Hepatocyte (in vitro differentiated cells): Measurements from ENCODE around the gene RCAN2. TPM values are rescaled to one million over a fixed set of nuclear protein-coding genes. Genes with fewer than 3 reads are reported as not detected.

Experiments used
- DNase-seq: peaks from one replicate; pipeline ENCODE4 v3.0.0-alpha.2; 2016; ENCODE audit warnings: low spot score
- H2AFZ ChIP-seq: fragments of 200-600 bp; sonication (generic); 2 replicates; pipeline ENCODE4 v1.6.0; 2016; ENCODE audit warnings: antibody characterized with exemption, mild to moderate bottlenecking
- H3K27ac ChIP-seq: fragments of 200-600 bp; sonication (generic); 2 replicates; pipeline ENCODE4 v1.5.1; 2016; ENCODE audit warnings: mild to moderate bottlenecking
- H3K27me3 ChIP-seq: fragments of 200-600 bp; sonication (generic); 2 replicates; pipeline ENCODE4 v1.6.1; 2016
- H3K36me3 ChIP-seq: fragments of 200-600 bp; sonication (generic); replicated peaks from 2 replicates; pipeline ENCODE4 v1.5.1; 2016; ENCODE audit warnings: low read depth; ENCODE audit not compliant: insufficient read depth
- H3K4me1 ChIP-seq: fragments of 200-600 bp; sonication (generic); 2 replicates; pipeline ENCODE4 v1.5.1; 2016; ENCODE audit warnings: mild to moderate bottlenecking, moderate library complexity; ENCODE audit not compliant: insufficient read depth
- H3K4me2 ChIP-seq: fragments of 200-600 bp; sonication (generic); 2 replicates; pipeline ENCODE4 v1.6.0; 2016
- H3K4me3 ChIP-seq: fragments of 200-600 bp; sonication (generic); 2 replicates; pipeline ENCODE4 v1.5.1; 2016; ENCODE audit warnings: mild to moderate bottlenecking
- H3K79me2 ChIP-seq: fragments of 200-600 bp; sonication (generic); 2 replicates; pipeline ENCODE4 v1.6.0; 2017; ENCODE audit warnings: mild to moderate bottlenecking
- H3K9me2 ChIP-seq: fragments of 200-600 bp; sonication (generic); replicated peaks from 2 replicates; pipeline ENCODE4 v1.6.0; 2017; ENCODE audit warnings: mild to moderate bottlenecking; ENCODE audit not compliant: insufficient read depth
- H3K9me3 ChIP-seq: fragments of 200-600 bp; sonication (generic); 2 replicates; pipeline ENCODE4 v1.5.1; 2016; ENCODE audit warnings: low read depth, mild to moderate bottlenecking
- H4K20me1 ChIP-seq: fragments of 200-600 bp; sonication (generic); 2 replicates; pipeline ENCODE4 v1.6.0; 2016; ENCODE audit warnings: mild to moderate bottlenecking; ENCODE audit not compliant: insufficient read depth, poor library complexity, severe bottlenecking
- EZH2 ChIP-seq: fragments of 200-600 bp; sonication (generic); IDR thresholded peaks from 2 replicates; pipeline ENCODE4 v1.6.1; 2016; ENCODE audit warnings: antibody characterized with exemption, mild to moderate bottlenecking, borderline replicate concordance
- EZH2phosphoT487 ChIP-seq: fragments of 200-600 bp; sonication (generic); IDR thresholded peaks from one replicate; pipeline ENCODE4 v1.6.1; 2018; ENCODE audit warnings: antibody characterized with exemption, mild to moderate bottlenecking, low read depth, moderate library complexity; ENCODE audit not compliant: unreplicated experiment, severe bottlenecking
- WGBS: methylation state at CpG from one replicate; pipeline ENCODE4 v1.1.6; 2016; ENCODE audit warnings: low lambda C conversion rate; ENCODE audit errors: missing lambda C conversion rate; 5-methylcytosine and 5-hydroxymethylcytosine counted together
- polyA plus RNA-seq: library from polyadenylated mRNA; unstranded; fragments of >200 nt; fragmentation: Nextera tagmentation; extraction: Ambion mirVana; gene quantifications from 2 replicates; pipeline ENCODE4 v1.2.1, GENCODE V29; 2016
- total RNA-seq: library from RNA; depleted of rRNA; stranded (reverse); fragments of >200 nt; gene quantifications from 2 replicates; pipeline ENCODE4 v1.2.3, GENCODE V29; 2014
- TF ChIP-seq, protein P1 (sequence below): fragments of 200-600 bp; sonication (generic); IDR thresholded peaks from 2 replicates; pipeline ENCODE4 v1.5.1; 2016; ENCODE audit warnings: antibody characterized with exemption, mild to moderate bottlenecking; ENCODE audit not compliant: poor library complexity

RCAN2 gene
- total and polyA plus RNA-seq, 2 experiments from 2014 or later = 5.0 to 6.6 TPM

DNA sequence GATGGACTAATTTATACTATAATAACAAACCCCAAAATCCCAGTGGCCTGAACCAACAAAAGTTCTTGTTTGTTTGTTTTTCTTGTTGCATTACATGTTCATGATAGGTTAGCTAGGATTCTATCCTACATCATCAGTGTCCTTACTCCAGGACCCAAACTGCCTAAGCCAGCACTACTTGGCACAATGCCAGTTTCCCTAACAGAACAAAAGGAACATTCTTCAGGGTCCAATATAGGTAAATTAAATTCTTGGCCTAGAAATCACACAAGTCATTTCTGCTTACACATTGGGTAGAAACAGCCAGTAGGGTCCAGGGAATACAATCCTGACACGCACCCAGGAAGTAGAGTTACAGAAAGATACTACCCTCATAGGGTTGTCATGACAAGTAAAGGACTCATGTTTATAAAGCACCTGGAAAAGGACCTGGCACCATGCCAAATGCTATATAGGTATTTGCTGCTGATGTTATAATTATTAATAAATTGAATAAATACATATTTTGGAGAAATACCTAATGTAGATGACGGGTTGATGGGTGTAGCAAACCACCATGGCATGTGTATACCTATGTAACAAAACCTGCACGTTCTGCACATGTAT, 38.8 kb downstream of the RCAN2 start:
- TF ChIP-seq EZH2 (no peak), EZH2phosphoT487 (no peak)
- TF ChIP-seq, protein P1, sequence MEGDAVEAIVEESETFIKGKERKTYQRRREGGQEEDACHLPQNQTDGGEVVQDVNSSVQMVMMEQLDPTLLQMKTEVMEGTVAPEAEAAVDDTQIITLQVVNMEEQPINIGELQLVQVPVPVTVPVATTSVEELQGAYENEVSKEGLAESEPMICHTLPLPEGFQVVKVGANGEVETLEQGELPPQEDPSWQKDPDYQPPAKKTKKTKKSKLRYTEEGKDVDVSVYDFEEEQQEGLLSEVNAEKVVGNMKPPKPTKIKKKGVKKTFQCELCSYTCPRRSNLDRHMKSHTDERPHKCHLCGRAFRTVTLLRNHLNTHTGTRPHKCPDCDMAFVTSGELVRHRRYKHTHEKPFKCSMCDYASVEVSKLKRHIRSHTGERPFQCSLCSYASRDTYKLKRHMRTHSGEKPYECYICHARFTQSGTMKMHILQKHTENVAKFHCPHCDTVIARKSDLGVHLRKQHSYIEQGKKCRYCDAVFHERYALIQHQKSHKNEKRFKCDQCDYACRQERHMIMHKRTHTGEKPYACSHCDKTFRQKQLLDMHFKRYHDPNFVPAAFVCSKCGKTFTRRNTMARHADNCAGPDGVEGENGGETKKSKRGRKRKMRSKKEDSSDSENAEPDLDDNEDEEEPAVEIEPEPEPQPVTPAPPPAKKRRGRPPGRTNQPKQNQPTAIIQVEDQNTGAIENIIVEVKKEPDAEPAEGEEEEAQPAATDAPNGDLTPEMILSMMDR = no peak
- H2AFZ ChIP-seq = no peak overlapping the region
- no peaks in the 10 kb centered on the region for H4K20me1 ChIP-seq
- no peak overlapping the region for H3K4me3 ChIP-seq
- H3K9me2 ChIP-seq = no peaks in the 10 kb centered on the region
- WGBS = 91% methylated on average over 3 of the region's 3 CpGs
- no peak for DNase-seq
- H3K4me1 ChIP-seq = no peaks in the 10 kb centered on the region
- no peaks in the 10 kb centered on the region for H3K36me3 ChIP-seq
- no peaks in the 10 kb centered on the region for H3K79me2 ChIP-seq
- no peaks in the 10 kb centered on the region for H3K27me3 ChIP-seq
- H3K9me3 ChIP-seq = peaks cover 9% of the 10 kb centered on the region
- no peak overlapping the region for H3K27ac ChIP-seq
- H3K4me2 ChIP-seq = no peak overlapping the region

DNA sequence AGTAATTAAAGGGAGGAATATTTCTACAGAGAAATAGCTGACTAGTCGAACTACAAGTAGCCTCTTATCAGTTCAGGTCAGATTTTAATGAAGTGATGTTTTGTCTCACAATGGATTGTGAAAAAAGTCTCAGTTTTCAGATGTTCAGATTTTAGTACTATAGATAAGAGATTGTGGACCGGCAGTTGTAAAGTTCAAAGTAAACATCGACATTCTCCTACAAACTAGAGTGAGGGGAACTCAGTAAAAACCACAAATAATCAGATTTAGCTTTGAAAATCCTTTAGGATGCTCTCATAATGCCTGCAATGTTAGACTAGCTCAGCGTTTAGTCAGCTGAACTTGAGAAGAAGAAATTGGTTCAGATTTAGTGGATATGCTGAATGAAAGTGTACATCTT, 39.9 kb downstream of the RCAN2 start:
- peaks cover 15% of the 10 kb centered on the region for H3K9me3 ChIP-seq
- no peaks in the 10 kb centered on the region for H3K79me2 ChIP-seq
- H3K4me2 ChIP-seq = peak overlapping the region; percentile 13
- H3K27me3 ChIP-seq = no peaks in the 10 kb centered on the region
- no peaks in the 10 kb centered on the region for H4K20me1 ChIP-seq
- no peak overlapping the region for H3K4me3 ChIP-seq
- no peak overlapping the region for H2AFZ ChIP-seq
- no peak for DNase-seq
- H3K4me1 ChIP-seq = no peaks in the 10 kb centered on the region
- no peak overlapping the region for H3K27ac ChIP-seq
- 19% methylated on average over 4 of the region's 4 CpGs for WGBS
- no peaks in the 10 kb centered on the region for H3K9me2 ChIP-seq
- TF ChIP-seq EZH2 (no peak), EZH2phosphoT487 (no peak)
- TF ChIP-seq, protein P1 = no peak
- H3K36me3 ChIP-seq = no peaks in the 10 kb centered on the region

DNA sequence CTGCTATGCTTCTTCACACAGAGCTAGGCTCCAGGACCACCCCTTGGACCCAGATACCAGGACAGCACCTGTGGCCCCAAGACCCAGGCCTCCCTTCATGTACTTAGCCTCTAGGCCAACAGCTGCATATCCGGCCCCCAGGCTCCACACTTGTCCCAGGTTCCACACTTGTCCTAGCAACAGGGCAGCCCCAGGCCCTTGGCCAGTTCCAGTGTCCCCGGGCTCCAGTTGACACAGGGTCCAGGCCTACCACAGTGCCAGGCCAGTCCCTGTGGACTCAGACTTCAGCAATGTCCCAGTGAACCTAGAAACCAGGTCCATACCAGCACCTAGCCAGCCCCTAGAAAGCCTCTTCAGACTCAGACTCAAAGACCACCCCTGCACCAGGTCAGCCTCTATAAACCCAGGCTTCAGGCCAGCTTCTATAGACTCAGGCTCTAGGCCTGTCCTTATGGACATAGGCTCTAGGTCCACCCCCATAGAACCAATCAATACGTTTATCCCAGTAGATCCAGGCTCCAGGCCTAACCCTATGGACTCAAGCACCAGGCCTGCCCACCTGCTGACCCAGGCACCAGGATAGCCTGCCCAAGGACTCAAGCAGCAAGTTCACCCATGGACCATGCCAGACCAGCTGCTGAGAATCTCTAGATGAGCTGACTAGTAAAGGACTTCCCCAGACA, 46.3 kb downstream of the RCAN2 start:
- H3K27ac ChIP-seq = no peak overlapping the region
- no peak for DNase-seq

DNA sequence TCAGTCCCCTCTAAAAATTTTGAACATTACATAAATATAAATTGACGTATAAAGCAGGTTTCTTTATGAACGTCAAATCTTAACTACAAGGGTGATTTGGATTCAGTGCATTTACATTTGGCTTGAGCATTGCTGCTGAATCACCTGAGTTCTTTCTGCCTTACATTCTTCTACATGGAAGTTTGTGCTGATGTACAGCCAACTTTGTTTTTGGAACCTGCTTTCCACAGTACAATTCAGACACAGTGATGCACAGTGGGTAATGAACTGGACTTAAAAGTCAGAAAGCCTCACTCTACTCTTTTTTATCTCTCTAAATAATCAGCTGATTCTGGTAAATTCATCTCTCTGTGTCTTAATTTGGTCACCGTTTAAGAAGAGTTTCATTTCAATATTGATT, 47.6 kb downstream of the RCAN2 start:
- H3K36me3 ChIP-seq = no peaks in the 10 kb centered on the region
- TF ChIP-seq, protein P1 = no peak
- TF ChIP-seq EZH2 (no peak), EZH2phosphoT487 (no peak)
- H3K4me1 ChIP-seq = no peaks in the 10 kb centered on the region
- H3K4me2 ChIP-seq = no peak overlapping the region
- no peak overlapping the region for H3K4me3 ChIP-seq
- no peak overlapping the region for H2AFZ ChIP-seq
- H4K20me1 ChIP-seq = no peaks in the 10 kb centered on the region
- H3K9me3 ChIP-seq = peaks cover 6% of the 10 kb centered on the region
- no peaks in the 10 kb centered on the region for H3K9me2 ChIP-seq
- DNase-seq = no peak
- 86% methylated on average over 3 of the region's 3 CpGs for WGBS
- H3K27me3 ChIP-seq = no peaks in the 10 kb centered on the region
- no peak overlapping the region for H3K27ac ChIP-seq
- no peaks in the 10 kb centered on the region for H3K79me2 ChIP-seq

More for the DNA sequence above, 46.3 kb downstream of the RCAN2 start:
- peaks cover 15% of the 10 kb centered on the region for H3K9me3 ChIP-seq
- H3K4me3 ChIP-seq = no peak overlapping the region
- no peak overlapping the region for H3K4me2 ChIP-seq
- no peaks in the 10 kb centered on the region for H4K20me1 ChIP-seq
- TF ChIP-seq EZH2phosphoT487 = no peak
- no peaks in the 10 kb centered on the region for H3K4me1 ChIP-seq
- no peaks in the 10 kb centered on the region for H3K27me3 ChIP-seq
- no peaks in the 10 kb centered on the region for H3K79me2 ChIP-seq
- no peaks in the 10 kb centered on the region for H3K9me2 ChIP-seq
- 96% methylated on average over 3 of the region's 3 CpGs for WGBS
- no peaks in the 10 kb centered on the region for H3K36me3 ChIP-seq
- H2AFZ ChIP-seq = no peak overlapping the region
